OCI-LY1 (cell line): ENCODE results near the gene APEX1.

Experiments
- H2AFZ ChIP-seq: fragments of 200-600 bp; sonication (generic), shearing (Covaris generic); 2 replicates; pipeline ENCODE4 v1.6.0; 2014; ENCODE audit warnings: antibody characterized with exemption, mild to moderate bottlenecking, low read length
- H3F3A ChIP-seq: fragments of 200-600 bp; sonication (generic), shearing (Covaris generic); 2 replicates; pipeline ENCODE4 v1.6.0; 2014; ENCODE audit warnings: mild to moderate bottlenecking, antibody characterized with exemption, low read length, moderate library complexity; ENCODE audit not compliant: insufficient read depth
- H3K27ac ChIP-seq: fragments of 200-600 bp; sonication (generic); 2 replicates; pipeline ENCODE4 v1.5.1; 2014; ENCODE audit warnings: low read length, mixed run types, mild to moderate bottlenecking, low read depth; ENCODE audit not compliant: poor library complexity, severe bottlenecking
- H3K27me3 ChIP-seq: fragments of 200-600 bp; sonication (generic); 2 replicates; pipeline ENCODE4 v1.6.0; 2014; ENCODE audit warnings: antibody characterized with exemption, mild to moderate bottlenecking, low read length, moderate library complexity; ENCODE audit not compliant: insufficient read depth
- H3K36me3 ChIP-seq: fragments of 200-600 bp; sonication (generic); 2 replicates; pipeline ENCODE4 v1.6.1; 2014; ENCODE audit warnings: mild to moderate bottlenecking, antibody characterized with exemption, low read length, moderate library complexity, mixed read lengths; ENCODE audit not compliant: insufficient read depth
- H3K4me1 ChIP-seq: fragments of 200-600 bp; sonication (generic); 2 replicates; pipeline ENCODE4 v1.5.1; 2014; ENCODE audit warnings: mild to moderate bottlenecking, low read length, moderate library complexity; ENCODE audit not compliant: insufficient read depth, severe bottlenecking
- H3K4me2 ChIP-seq: fragments of 200-600 bp; sonication (generic), shearing (Covaris generic); 2 replicates; pipeline ENCODE4 v1.6.1; 2014; ENCODE audit warnings: low read length
- H3K4me3 ChIP-seq: fragments of 200-600 bp; sonication (generic); 2 replicates; pipeline ENCODE4 v1.5.1; 2014; ENCODE audit warnings: low read length, low read depth, mild to moderate bottlenecking, mixed read lengths; ENCODE audit not compliant: poor library complexity, severe bottlenecking
- H3K79me2 ChIP-seq: fragments of 200-600 bp; shearing (Covaris generic); 2 replicates; pipeline ENCODE4 v1.6.1; 2016; ENCODE audit warnings: mixed run types, low read length, mixed read lengths; ENCODE audit not compliant: insufficient read depth
- H3K9ac ChIP-seq: fragments of 200-600 bp; sonication (generic), shearing (Covaris generic); 2 replicates; pipeline ENCODE4 v1.6.1; 2014; ENCODE audit warnings: mild to moderate bottlenecking, low read length, mixed read lengths
- H3K9me2 ChIP-seq: fragments of 200-600 bp; sonication (generic), shearing (Covaris generic); 2 replicates; pipeline ENCODE4 v1.6.1; 2014; ENCODE audit warnings: low read depth, mild to moderate bottlenecking, low read length, mixed read lengths
- H3K9me3 ChIP-seq: fragments of 200-600 bp; shearing (Covaris generic); 2 replicates; pipeline ENCODE4 v1.6.1; 2014; ENCODE audit warnings: low read length, mixed read lengths
- H4K20me1 ChIP-seq: fragments of 200-600 bp; sonication (generic), shearing (Covaris generic); 2 replicates; pipeline ENCODE4 v1.6.0; 2016; ENCODE audit warnings: mild to moderate bottlenecking, low read length; ENCODE audit not compliant: insufficient read depth
- CTCF ChIP-seq: fragments of 200-600 bp; sonication (generic), shearing (Covaris generic); IDR thresholded peaks from 2 replicates; pipeline ENCODE4 v1.5.1; 2017; ENCODE audit warnings: mild to moderate bottlenecking, antibody characterized with exemption, low read length, moderate library complexity, mixed read lengths
- EZH2 ChIP-seq: fragments of 200-600 bp; sonication (generic), shearing (Covaris generic); IDR thresholded peaks from 2 replicates; pipeline ENCODE4 v1.8.0; 2017; ENCODE audit warnings: borderline replicate concordance, mixed run types, mild to moderate bottlenecking, antibody characterized with exemption, low read length, moderate library complexity, mixed read lengths

APEX1 gene

GRCh38 chr14:20419419-20419818 is 35.6 kb upstream of the APEX1 start:
- Histone ChIP-seq H3K36me3 (no peaks in the 10 kb centered on the region), H3K9me2 (no peaks in the 10 kb centered on the region), H3K9ac (no peak overlapping the region), H3K27ac (no peak overlapping the region), H3K4me1 (peaks cover 4% of the 10 kb centered on the region), H3F3A (no peaks in the 10 kb centered on the region), H3K79me2 (no peaks in the 10 kb centered on the region), H3K4me3 (no peak overlapping the region), H3K9me3 (no peaks in the 10 kb centered on the region), H3K4me2 (no peak overlapping the region), H2AFZ (no peak overlapping the region), H4K20me1 (no peaks in the 10 kb centered on the region), H3K27me3 (no peaks in the 10 kb centered on the region)
- TF ChIP-seq CTCF = no peak
- no peak for TF ChIP-seq EZH2

GRCh38 chr14:20421267-20421666 is 33.8 kb upstream of the APEX1 start:
- Histone ChIP-seq H3K36me3 (no peaks in the 10 kb centered on the region), H3K4me1 (no peaks in the 10 kb centered on the region), H2AFZ (no peak overlapping the region), H3K9me2 (no peaks in the 10 kb centered on the region), H3K27ac (no peak overlapping the region), H3K9me3 (no peaks in the 10 kb centered on the region), H4K20me1 (no peaks in the 10 kb centered on the region), H3K9ac (no peak overlapping the region), H3K27me3 (no peaks in the 10 kb centered on the region), H3K4me3 (no peak overlapping the region), H3K79me2 (no peaks in the 10 kb centered on the region), H3K4me2 (no peak overlapping the region), H3F3A (no peaks in the 10 kb centered on the region)
- TF ChIP-seq EZH2 = no peak

GRCh38 chr14:20422886-20423285 is 32.1 kb upstream of the APEX1 start:
- Histone ChIP-seq H3F3A (no peaks in the 10 kb centered on the region), H3K4me2 (no peak overlapping the region), H3K79me2 (no peaks in the 10 kb centered on the region), H4K20me1 (no peaks in the 10 kb centered on the region), H3K4me3 (no peak overlapping the region), H3K4me1 (peaks cover 7% of the 10 kb centered on the region), H3K27me3 (no peaks in the 10 kb centered on the region), H3K27ac (no peak overlapping the region), H3K9ac (no peak overlapping the region), H3K9me3 (no peaks in the 10 kb centered on the region), H2AFZ (no peak overlapping the region), H3K36me3 (no peaks in the 10 kb centered on the region), H3K9me2 (no peaks in the 10 kb centered on the region)
- TF ChIP-seq EZH2 (no peak), CTCF (no peak)

- Histone ChIP-seq H3K27ac (no peak overlapping the region), H3K27me3 (no peaks in the 10 kb centered on the region), H3K9me2 (no peaks in the 10 kb centered on the region), H3K4me2 (no peak overlapping the region), H3K4me1 (peaks cover 14% of the 10 kb centered on the region), H3F3A (no peaks in the 10 kb centered on the region), H3K9ac (no peak overlapping the region), H2AFZ (no peak overlapping the region), H4K20me1 (no peaks in the 10 kb centered on the region), H3K4me3 (no peak overlapping the region), H3K79me2 (no peaks in the 10 kb centered on the region), H3K9me3 (no peaks in the 10 kb centered on the region), H3K36me3 (no peaks in the 10 kb centered on the region)
- TF ChIP-seq EZH2 (no peak), CTCF (no peak)
Measured at GRCh38 chr14:20424851-20425250, 30.2 kb upstream of the APEX1 start.
